ENCODE data around the gene NPC1L1. TPM values are rescaled to one million over a fixed set of nuclear protein-coding genes. Genes with fewer than 3 reads are reported as not detected.

Gene NPC1L1
- total RNA-seq, 4 donors from 2014 or later: 0.17 to 3.2 (median 0.22) TPM; not detected in 1

DNA sequence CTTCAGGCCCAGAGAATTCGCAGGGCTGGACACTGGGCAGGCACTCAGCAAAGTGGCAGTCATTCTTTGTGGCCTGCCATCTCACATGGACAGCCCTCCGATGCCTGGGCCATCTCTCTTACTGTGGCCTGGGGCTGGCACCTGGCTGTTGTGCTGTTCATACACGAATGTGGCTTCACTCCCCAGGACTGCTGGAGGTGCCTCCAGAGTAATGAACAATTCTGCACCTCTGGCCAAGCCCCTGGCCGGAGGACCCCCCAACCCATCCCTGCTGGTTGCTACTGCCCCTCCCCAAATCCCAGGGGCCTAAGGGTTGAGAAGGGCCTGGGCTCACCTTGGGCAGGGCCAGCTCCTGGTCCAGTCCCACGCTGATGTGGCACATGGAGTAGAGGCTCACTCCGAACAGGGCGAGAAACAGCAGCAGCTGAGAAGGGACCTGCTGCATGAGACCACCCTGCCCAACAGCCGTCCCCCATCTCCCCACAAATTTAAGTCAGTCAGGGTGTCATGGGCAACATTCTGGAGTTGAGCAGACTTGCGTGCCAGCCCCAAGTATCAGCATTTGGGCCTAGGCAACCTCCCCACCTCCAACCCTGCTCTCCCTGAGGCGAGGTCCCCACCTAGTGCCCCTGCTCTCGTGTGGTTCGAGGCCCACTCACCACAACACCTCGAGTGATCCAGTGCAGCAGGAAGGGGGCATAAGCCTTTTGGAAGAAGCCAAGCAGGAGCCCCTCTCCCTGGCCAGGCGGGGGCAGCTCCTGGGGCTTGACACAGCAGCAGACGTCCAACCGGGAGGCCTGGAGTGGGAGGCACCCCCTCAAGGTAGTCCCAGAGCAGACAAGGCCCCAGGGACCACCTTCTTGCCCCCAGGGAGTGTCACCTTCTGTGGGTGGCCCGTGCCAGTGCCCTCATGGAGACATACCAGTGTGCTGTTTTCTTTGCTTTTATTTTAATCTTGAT lies 9.4 kb downstream of the NPC1L1 start:
- TF ChIP-seq CTCF (IDR thresholded peaks at IDR 0.05; ENCODE audit: low read depth): no peak

DNA sequence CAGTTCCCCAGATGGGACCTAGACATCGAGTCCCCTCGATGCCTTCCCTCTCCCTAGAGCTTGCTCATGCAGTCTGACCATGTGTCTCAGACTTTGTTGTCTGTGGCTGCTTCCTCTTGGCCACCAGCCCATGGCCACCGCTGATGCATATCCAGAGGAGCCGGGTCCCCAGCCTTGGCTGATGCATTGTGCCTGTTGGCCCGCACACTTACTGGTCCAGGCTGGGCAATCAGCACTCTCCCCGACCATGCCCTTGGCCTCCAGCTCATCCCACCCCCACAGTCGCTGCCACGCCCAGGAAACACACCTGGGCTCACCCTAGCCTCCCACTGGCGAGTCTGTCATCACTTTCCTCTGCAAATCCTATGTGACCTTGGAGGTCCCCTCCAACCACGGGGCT lies 10.1 kb downstream of the NPC1L1 start:
- TF ChIP-seq CTCF (IDR thresholded peaks at IDR 0.05; ENCODE audit: low read depth): no peak

DNA sequence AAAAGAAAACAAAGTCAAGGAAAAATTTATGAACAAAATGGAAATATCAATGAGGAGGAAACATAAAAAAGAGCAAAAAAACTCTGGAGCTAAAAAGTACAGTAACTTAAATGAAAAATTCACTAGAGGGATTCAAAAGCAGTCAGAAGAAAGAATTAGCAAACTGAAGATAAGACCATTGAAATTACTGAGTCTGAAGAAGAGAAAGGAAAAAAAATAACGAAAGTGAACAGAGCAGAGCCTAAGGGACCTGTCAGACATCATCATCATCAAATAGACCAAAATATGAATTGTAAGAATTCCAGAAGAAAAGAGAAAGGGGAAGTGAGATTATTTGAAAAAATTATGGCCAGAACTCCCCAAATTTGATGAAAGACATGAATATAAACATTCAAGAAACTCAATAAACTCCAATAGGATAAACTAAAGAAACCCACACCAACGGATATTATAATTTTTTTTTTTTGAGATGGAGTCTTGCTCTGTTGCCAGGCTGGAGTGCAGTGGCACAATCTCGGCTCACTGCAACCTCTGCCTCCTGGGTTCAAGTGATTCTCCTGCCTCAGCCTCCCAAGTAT lies 16.2 kb downstream of the NPC1L1 start:
- TF ChIP-seq CTCF (IDR thresholded peaks at IDR 0.05; ENCODE audit: low read depth): no peak

DNA sequence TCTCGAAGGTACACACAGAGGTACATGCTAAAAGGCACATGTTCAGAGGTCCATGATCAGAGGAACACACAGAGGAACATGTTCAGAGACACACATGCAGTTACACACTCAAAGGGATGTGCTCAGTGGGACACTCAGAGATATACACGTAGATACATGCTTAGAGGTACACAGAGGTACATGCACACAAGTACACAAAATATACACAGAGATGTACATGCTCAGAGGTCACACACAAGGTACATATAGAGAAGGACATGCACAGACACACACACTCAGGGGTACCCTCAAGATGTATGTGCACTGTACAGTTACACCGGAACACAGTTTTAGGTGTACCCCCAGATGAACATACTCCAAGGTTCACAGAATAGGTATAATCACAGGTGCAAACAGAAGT lies 18.8 kb downstream of the NPC1L1 start:
- TF ChIP-seq CTCF (IDR thresholded peaks at IDR 0.05; ENCODE audit: low read depth): no peak

DNA sequence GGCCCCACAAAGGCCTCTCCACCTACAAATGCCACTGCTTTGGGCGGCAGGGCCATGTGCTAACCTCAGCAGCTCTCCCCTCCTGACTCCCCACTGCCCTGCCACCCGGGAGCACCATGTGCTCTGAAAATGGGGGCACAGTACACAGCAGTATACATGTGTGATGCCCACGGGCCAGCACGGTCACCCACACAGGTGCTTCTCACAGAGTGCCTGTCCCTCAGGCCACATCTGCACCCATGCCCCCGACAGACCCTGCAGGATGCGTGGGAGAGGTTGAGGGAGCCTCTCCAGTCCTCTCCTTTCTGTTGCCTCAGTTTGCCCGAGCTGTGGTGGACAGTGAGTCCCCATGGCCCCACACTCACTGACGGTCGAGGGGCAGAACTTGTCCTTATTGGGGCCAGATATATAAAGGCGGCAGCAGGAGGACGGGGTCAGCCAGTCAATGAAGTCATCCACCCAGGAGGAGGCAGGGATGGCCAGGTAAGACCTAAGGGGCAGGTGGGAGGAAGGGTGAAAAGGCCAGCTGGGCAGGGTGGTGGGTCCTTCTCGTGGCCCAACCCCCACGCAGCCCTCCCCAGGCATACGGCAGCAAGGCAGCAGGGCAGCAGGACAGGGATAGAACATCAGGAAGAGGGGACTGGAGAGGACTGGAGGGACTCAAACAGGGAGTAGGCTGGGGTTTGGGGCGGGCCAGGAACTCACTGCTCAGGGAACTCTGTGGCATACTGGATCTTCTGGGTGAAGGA lies 19.6 kb downstream of the NPC1L1 start:
- no peak for TF ChIP-seq CTCF (IDR thresholded peaks at IDR 0.05; ENCODE audit: low read depth)

- TF ChIP-seq CTCF (IDR thresholded peaks at IDR 0.05; ENCODE audit: low read depth): no peak
Observed at GRCh38 chr7:44520574-44520973, 20.6 kb downstream of the NPC1L1 start.

DNA sequence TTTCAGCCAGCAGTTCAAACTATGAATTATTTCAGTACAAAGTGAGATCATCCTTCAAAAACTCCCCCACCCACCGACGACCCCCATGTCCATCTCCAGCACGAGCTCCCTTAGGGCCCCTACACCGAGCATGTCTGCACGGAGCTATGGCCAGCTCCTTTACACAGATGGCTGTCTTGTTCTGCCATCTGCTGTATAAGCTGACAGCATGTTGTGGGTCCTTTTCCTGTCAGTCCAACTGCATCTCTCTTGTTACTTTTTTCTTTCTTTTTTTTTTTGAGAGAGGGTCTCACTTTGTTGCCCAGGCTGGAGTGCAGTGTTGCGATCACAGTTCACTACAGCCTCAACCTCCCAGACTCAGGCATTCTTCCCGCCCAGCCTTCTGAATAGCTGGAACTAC lies 21.6 kb downstream of the NPC1L1 start:
- TF ChIP-seq CTCF (IDR thresholded peaks at IDR 0.05; ENCODE audit: low read depth): no peak
